Kidney (tissue), 14 donors: ENCODE data around the gene ATP8B1. TPM values are rescaled to one million over a fixed set of nuclear protein-coding genes. Genes with fewer than 3 reads are reported as not detected.
A peak's percentile ranks its signal among the peaks of the same experiment; 100 is the strongest.

Experiments
- DNase-seq, 5 donors: peaks; one replicate each; pipeline ENCODE4 v3.0.0-alpha.2; 2013 to 2020
- FAIRE-seq: peaks from 2 replicates; lab custom pipeline; 2012; peaks lifted over from hg19 to GRCh38; lab: Jason Lieb, UNC
- H3K27ac ChIP-seq, 2 donors: one replicate each; pipeline ENCODE4 v1.7.0; 2013; ENCODE audit warnings: low read depth in 2 of 2, low read length in 2 of 2, inconsistent platforms in 1 of 2
- H3K27me3 ChIP-seq: one replicate; pipeline ENCODE4 v1.7.1; 2013; ENCODE audit warnings: low read length, inconsistent platforms; ENCODE audit not compliant: control insufficient read depth, insufficient read depth
- H3K36me3 ChIP-seq, 3 donors: one replicate each; pipeline versions ENCODE4 v1.7.0 to v1.7.1; 2013; ENCODE audit warnings: low read length in 3 of 3, control low read depth in 1 of 3, inconsistent platforms in 1 of 3; ENCODE audit not compliant: insufficient read depth in 3 of 3, control insufficient read depth in 2 of 3
- H3K4me1 ChIP-seq, 3 donors: one replicate each; pipeline versions ENCODE4 v1.7.0 to v1.7.1; 2013; ENCODE audit warnings: low read length in 3 of 3, inconsistent platforms in 1 of 3, low read depth in 1 of 3; ENCODE audit not compliant: control insufficient read depth in 2 of 3, insufficient read depth in 2 of 3
- H3K4me3 ChIP-seq, 3 donors: one replicate each; pipeline versions ENCODE4 v1.7.0 to v1.8.1; 2013; ENCODE audit warnings: low read length in 3 of 3, control low read depth in 1 of 3, inconsistent platforms in 1 of 3
- H3K9ac ChIP-seq, 3 donors: one replicate each; pipeline versions ENCODE4 v1.7.0 to v1.7.1; 2013; ENCODE audit warnings: low read length in 3 of 3, control low read depth in 1 of 3, inconsistent platforms in 1 of 3
- H3K9me3 ChIP-seq, 3 donors: one replicate each; pipeline versions ENCODE4 v1.7.0 to v1.7.1; 2013; ENCODE audit warnings: low read length in 3 of 3, control low read depth in 1 of 3, inconsistent platforms in 1 of 3; ENCODE audit not compliant: control insufficient read depth in 2 of 3, insufficient read depth in 1 of 3
- intact Hi-C: fragments of 100-400 bp; cut with DNase I; formaldehyde crosslinking; loops from one replicate; pipeline ENCODE4 v1.11.1; 2022
- polyA plus RNA-seq: library from polyadenylated mRNA; stranded (reverse); fragments of 350-450 nt; fragmentation: Illumina TruSeq; extraction: RNeasy Lipid Tissue Mini Kit (QIAGEN cat#74804); gene quantifications from one replicate; pipeline ENCODE4 v1.2.3, GENCODE V29; 2014; ENCODE audit warnings: low read depth, low replicate concordance; ENCODE audit not compliant: insufficient read depth
- total RNA-seq: library from RNA; stranded (reverse); fragmentation: NEBNext Ultra II Directional; extraction: Animal tissue kit (Norgen Biotek cat#: 25700); gene quantifications from one replicate; pipeline ENCODE4 v1.2.1, GENCODE V29; 2021
- TF ChIP-seq, protein P1 (sequence below): IDR thresholded peaks from 3 replicates; pipeline ENCODE4 v1.5.1; 2012; ENCODE audit warnings: mild to moderate bottlenecking, moderate library complexity, borderline replicate concordance; ENCODE audit not compliant: insufficient read depth; ENCODE audit errors: extremely low read depth
- donor health status: control.
- donor health status: control.
- donor health status: control.
- donor health status: control.
- donor health status: control.
- donor health status: DM: yes; HTN: yes; CAD: no.
- donor health status: Normal renal cell carcinoma (clear cell type).

ATP8B1 gene
- total and polyA plus RNA-seq, 2 donors from 2014 or later: 5.2 to 40.8 TPM

DNA sequence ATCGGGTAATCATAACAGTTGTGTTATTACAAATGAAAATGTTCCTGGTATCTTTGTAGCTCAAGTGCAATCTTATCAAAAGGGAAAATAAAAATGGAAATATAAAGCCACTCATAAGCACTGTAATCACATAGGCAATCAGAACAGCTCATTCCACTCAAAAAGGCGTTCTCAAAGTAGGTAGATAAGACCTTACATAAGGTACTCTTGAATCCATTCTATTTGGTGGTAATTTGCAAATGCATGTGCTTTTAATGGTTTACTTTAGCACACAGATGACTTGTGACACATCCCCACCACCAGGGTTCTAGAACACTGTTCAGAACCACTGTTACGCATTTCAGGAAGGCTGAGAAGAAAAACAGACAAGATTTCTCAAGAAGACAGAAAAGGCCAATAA is 94.8 kb downstream of the ATP8B1 start:
- no peak overlapping the region for H3K9ac ChIP-seq
- DNase-seq: no peak
- TF ChIP-seq, protein P1, sequence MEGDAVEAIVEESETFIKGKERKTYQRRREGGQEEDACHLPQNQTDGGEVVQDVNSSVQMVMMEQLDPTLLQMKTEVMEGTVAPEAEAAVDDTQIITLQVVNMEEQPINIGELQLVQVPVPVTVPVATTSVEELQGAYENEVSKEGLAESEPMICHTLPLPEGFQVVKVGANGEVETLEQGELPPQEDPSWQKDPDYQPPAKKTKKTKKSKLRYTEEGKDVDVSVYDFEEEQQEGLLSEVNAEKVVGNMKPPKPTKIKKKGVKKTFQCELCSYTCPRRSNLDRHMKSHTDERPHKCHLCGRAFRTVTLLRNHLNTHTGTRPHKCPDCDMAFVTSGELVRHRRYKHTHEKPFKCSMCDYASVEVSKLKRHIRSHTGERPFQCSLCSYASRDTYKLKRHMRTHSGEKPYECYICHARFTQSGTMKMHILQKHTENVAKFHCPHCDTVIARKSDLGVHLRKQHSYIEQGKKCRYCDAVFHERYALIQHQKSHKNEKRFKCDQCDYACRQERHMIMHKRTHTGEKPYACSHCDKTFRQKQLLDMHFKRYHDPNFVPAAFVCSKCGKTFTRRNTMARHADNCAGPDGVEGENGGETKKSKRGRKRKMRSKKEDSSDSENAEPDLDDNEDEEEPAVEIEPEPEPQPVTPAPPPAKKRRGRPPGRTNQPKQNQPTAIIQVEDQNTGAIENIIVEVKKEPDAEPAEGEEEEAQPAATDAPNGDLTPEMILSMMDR: no peak
- no peak overlapping the region for H3K27ac ChIP-seq
- no peaks in the 10 kb centered on the region for H3K9me3 ChIP-seq
- no peaks in the 10 kb centered on the region for H3K27me3 ChIP-seq
- H3K36me3 ChIP-seq: no peaks in the 10 kb centered on the region
- no peak for FAIRE-seq
- H3K4me3 ChIP-seq: no peak overlapping the region
- intact Hi-C loops: no loop called here
- peaks cover 0 to 6% (median 0%) of the 10 kb centered on the region in 3 donors for H3K4me1 ChIP-seq

DNA sequence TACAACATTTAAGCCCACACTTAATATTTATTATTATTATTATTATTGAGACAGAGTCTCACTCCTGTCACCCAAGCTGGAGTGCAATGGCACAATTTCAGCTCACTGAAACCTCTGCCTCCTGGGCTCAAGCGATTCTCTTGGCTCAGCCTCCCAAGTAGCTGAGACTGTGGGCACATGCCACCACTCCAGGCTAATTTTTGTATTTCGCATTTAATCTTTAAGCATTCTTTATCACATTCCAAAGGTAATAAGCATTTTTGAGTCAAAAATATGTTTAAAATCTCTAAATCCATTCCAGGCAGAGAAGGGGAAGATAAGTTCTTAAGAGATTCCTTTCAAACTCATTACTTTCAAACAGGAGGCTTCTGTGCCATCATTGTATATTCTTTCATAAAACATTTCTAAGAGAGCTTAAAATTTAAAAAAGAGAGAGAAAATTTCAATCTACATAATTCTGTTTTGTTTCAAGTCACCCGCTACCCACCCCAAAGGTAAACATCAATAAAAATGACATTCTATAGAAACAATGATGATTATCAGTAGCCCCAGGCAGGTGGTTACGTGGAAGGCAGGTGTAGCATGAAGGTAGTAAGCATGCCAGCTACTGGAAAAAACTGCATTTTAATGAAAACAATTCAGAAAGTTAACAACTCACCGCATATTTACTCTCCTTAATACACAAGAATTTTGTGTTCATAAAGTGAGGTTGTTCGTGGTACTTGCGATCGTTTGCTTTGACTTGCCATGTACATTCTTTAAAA is 97.1 kb downstream of the ATP8B1 start:
- Histone ChIP-seq H3K4me1 (no peaks in the 10 kb centered on the region), H3K9ac (no peak overlapping the region), H3K27me3 (no peaks in the 10 kb centered on the region), H3K4me3 (no peak overlapping the region), H3K9me3 (no peaks in the 10 kb centered on the region), H3K27ac (no peak overlapping the region), H3K36me3 (no peaks in the 10 kb centered on the region)
- intact Hi-C loops: no loop called here
- TF ChIP-seq, protein P1: no peak
- FAIRE-seq: no peak
- DNase-seq: peak in 2 of 5 donors; percentile 52 to 62

DNA sequence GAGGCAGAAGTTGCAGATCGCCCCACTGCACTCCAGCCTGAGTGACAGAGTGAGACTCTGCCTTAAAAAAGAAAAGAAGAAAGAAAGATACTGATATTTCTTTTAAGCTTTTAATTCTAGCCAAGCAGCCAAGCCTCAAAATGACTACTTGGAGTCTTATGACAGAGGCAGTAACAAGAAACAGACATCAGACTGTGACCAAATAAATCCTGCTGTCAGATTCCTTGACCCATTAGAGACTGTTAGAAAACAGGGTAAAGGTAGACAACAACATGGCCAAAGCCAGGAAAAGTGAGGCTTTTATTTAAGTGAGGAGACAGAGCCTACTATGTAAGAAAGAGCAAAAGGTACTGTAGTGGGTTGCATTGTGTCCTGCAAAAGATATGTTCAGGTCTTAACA is 98.1 kb downstream of the ATP8B1 start:
- intact Hi-C loops: no loop called here
- no peaks in the 10 kb centered on the region for H3K4me1 ChIP-seq
- FAIRE-seq: no peak

More for the DNA sequence above, 98.1 kb downstream of the ATP8B1 start:
- Histone ChIP-seq H3K27ac (no peak overlapping the region), H3K27me3 (no peaks in the 10 kb centered on the region), H3K36me3 (no peaks in the 10 kb centered on the region), H3K4me3 (no peak overlapping the region), H3K9me3 (no peaks in the 10 kb centered on the region), H3K9ac (no peak overlapping the region)
- TF ChIP-seq, protein P1: no peak
- peak in 1 of 5 donors; percentile 32 for DNase-seq
